Measurements from ENCODE around the gene TBC1D22A.

- TF ChIP-seq CTCF (IDR thresholded peaks at IDR 0.05): no peak
- no peak for TF ChIP-seq POLR2AphosphoS5 (IDR thresholded peaks at IDR 0.05)
- no peak for TF ChIP-seq POLR2A (IDR thresholded peaks at IDR 0.05)
Observed at GRCh38 chr22:46747646-46748045, 14.8 kb upstream of the TBC1D22A start.
